Skeletal muscle tissue (tissue), 4 donors: Measurements from ENCODE around the gene NPHP4. TPM values are rescaled to one million over a fixed set of nuclear protein-coding genes. Genes with fewer than 3 reads are reported as not detected.

Source experiments
- H3K27ac ChIP-seq: one replicate; pipeline ENCODE4 v1.7.0; 2013; ENCODE audit warnings: mild to moderate bottlenecking, low read depth, low read length, inconsistent platforms
- H3K27me3 ChIP-seq, 3 donors: one replicate each; pipeline ENCODE4 v1.7.0; 2013; ENCODE audit warnings: low read length in 3 of 3; ENCODE audit not compliant: control insufficient read depth in 3 of 3, insufficient read depth in 3 of 3
- H3K36me3 ChIP-seq, 3 donors: one replicate each; pipeline ENCODE4 v1.7.0; 2013; ENCODE audit warnings: low read length in 3 of 3; ENCODE audit not compliant: control insufficient read depth in 3 of 3, insufficient read depth in 3 of 3
- H3K4me1 ChIP-seq, 3 donors: one replicate each; pipeline ENCODE4 v1.7.0; 2013; ENCODE audit warnings: low read length in 3 of 3, mild to moderate bottlenecking in 3 of 3; ENCODE audit not compliant: control insufficient read depth in 3 of 3, insufficient read depth in 3 of 3
- H3K4me3 ChIP-seq, 3 donors: one replicate each; pipeline ENCODE4 v1.7.0; 2013; ENCODE audit warnings: low read length in 3 of 3
- H3K9ac ChIP-seq, 3 donors: one replicate each; pipeline ENCODE4 v1.7.0; 2013; ENCODE audit warnings: low read length in 3 of 3, mild to moderate bottlenecking in 3 of 3, moderate library complexity in 2 of 3, low read depth in 1 of 3
- H3K9me3 ChIP-seq, 3 donors: one replicate each; pipeline ENCODE4 v1.7.0; 2013; ENCODE audit warnings: low read length in 3 of 3; ENCODE audit not compliant: control insufficient read depth in 3 of 3
- total RNA-seq: library from RNA; depleted of rRNA; stranded (reverse); fragments of >200 nt; gene quantifications from one replicate; pipeline ENCODE4 v1.2.3, GENCODE V29; 2014
- donor health status: Osteomylitis.

Gene NPHP4
- total RNA-seq, 1 donor from 2014 or later = 5.2 TPM

- Histone ChIP-seq H3K27me3 (peaks cover 7 to 38% (median 37%) of the 10 kb centered on the region in 3 donors), H3K27ac (no peak overlapping the region), H3K36me3 (no peaks in the 10 kb centered on the region), H3K9me3 (no peaks in the 10 kb centered on the region), H3K9ac (no peak overlapping the region), H3K4me3 (no peak overlapping the region), H3K4me1 (no peaks in the 10 kb centered on the region)
Observed at GRCh38 chr1:5830771-5831599, 161.2 kb downstream of the NPHP4 start.

GRCh38 chr1:5829414-5829813 lies 162.8 kb downstream of the NPHP4 start:
- Histone ChIP-seq H3K9ac (no peak overlapping the region), H3K27me3 (peaks cover 7 to 38% (median 33%) of the 10 kb centered on the region in 3 donors), H3K9me3 (no peaks in the 10 kb centered on the region), H3K4me3 (no peak overlapping the region), H3K27ac (no peak overlapping the region), H3K36me3 (no peaks in the 10 kb centered on the region), H3K4me1 (no peaks in the 10 kb centered on the region)

GRCh38 chr1:5828308-5828935 lies 163.8 kb downstream of the NPHP4 start:
- no peak overlapping the region for H3K27ac ChIP-seq
- H3K4me3 ChIP-seq = no peak overlapping the region
- peaks cover 7 to 33% (median 25%) of the 10 kb centered on the region in 3 donors for H3K27me3 ChIP-seq
- no peaks in the 10 kb centered on the region for H3K4me1 ChIP-seq
- no peaks in the 10 kb centered on the region for H3K36me3 ChIP-seq
- no peak overlapping the region for H3K9ac ChIP-seq
- H3K9me3 ChIP-seq = no peaks in the 10 kb centered on the region

DNA sequence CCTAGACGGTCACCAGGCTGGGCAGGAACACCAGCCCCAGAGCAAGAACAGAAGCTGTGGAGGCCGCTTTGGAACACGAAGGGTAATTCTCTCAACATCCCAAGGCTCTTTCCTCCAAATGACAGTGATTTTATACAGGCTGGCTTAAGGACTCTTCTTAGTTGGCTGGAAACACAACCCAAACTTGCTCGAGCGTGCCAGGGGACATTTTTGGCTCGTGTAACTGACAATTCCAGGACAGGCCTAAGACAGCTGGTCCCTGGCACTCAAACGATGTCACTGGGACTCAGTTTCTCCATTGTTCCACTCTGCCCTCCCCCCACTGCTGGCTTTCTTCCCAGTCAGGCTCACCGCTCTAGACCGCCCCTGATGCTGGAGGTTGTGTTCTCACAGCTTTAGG lies 164.7 kb downstream of the NPHP4 start:
- Histone ChIP-seq H3K4me3 (no peak overlapping the region), H3K36me3 (no peaks in the 10 kb centered on the region), H3K27me3 (peaks cover 7 to 29% (median 23%) of the 10 kb centered on the region in 3 donors), H3K9me3 (peaks cover 0 to 4% (median 0%) of the 10 kb centered on the region in 3 donors), H3K9ac (no peak overlapping the region), H3K4me1 (no peaks in the 10 kb centered on the region), H3K27ac (no peak overlapping the region)

GRCh38 chr1:5826601-5827000 lies 165.6 kb downstream of the NPHP4 start:
- H3K9ac ChIP-seq = no peak overlapping the region
- H3K27me3 ChIP-seq = peaks cover 9 to 31% (median 24%) of the 10 kb centered on the region in 3 donors
- no peak overlapping the region for H3K27ac ChIP-seq
- H3K4me1 ChIP-seq = no peaks in the 10 kb centered on the region
- peaks cover 0 to 4% (median 0%) of the 10 kb centered on the region in 3 donors for H3K9me3 ChIP-seq
- H3K4me3 ChIP-seq = no peak overlapping the region
- H3K36me3 ChIP-seq = no peaks in the 10 kb centered on the region

- Histone ChIP-seq H3K4me3 (no peak overlapping the region), H3K4me1 (no peaks in the 10 kb centered on the region)
Observed at GRCh38 chr1:5822726-5823125, 169.5 kb downstream of the NPHP4 start.

GRCh38 chr1:5822266-5822665 lies 170.0 kb downstream of the NPHP4 start:
- H3K4me1 ChIP-seq = no peaks in the 10 kb centered on the region
- H3K27ac ChIP-seq = no peak overlapping the region
- peaks cover 0 to 4% (median 0%) of the 10 kb centered on the region in 3 donors for H3K9me3 ChIP-seq
- H3K9ac ChIP-seq = no peak overlapping the region
- H3K36me3 ChIP-seq = no peaks in the 10 kb centered on the region
- H3K27me3 ChIP-seq = peaks cover 14 to 45% (median 38%) of the 10 kb centered on the region in 3 donors
- no peak overlapping the region for H3K4me3 ChIP-seq

More at GRCh38 chr1:5822726-5823125, 169.5 kb downstream of the NPHP4 start:
- H3K36me3 ChIP-seq = no peaks in the 10 kb centered on the region
- peaks cover 0 to 4% (median 0%) of the 10 kb centered on the region in 3 donors for H3K9me3 ChIP-seq
- H3K9ac ChIP-seq = no peak overlapping the region
- no peak overlapping the region for H3K27ac ChIP-seq
- H3K27me3 ChIP-seq = peaks cover 9 to 43% (median 40%) of the 10 kb centered on the region in 3 donors

GRCh38 chr1:5821540-5822176 lies 170.6 kb downstream of the NPHP4 start:
- Histone ChIP-seq H3K4me3 (no peak overlapping the region), H3K36me3 (no peaks in the 10 kb centered on the region), H3K9ac (no peak overlapping the region), H3K27me3 (peaks cover 17 to 46% (median 38%) of the 10 kb centered on the region in 3 donors), H3K4me1 (no peaks in the 10 kb centered on the region), H3K9me3 (peaks cover 0 to 4% (median 0%) of the 10 kb centered on the region in 3 donors), H3K27ac (no peak overlapping the region)

- no peak overlapping the region for H3K4me3 ChIP-seq
- no peak overlapping the region for H3K9ac ChIP-seq
- no peaks in the 10 kb centered on the region for H3K36me3 ChIP-seq
- peaks cover 0 to 4% (median 0%) of the 10 kb centered on the region in 3 donors for H3K9me3 ChIP-seq
- no peak overlapping the region for H3K27ac ChIP-seq
- H3K27me3 ChIP-seq = peaks cover 24 to 50% (median 47%) of the 10 kb centered on the region in 3 donors
- no peaks in the 10 kb centered on the region for H3K4me1 ChIP-seq
Observed at GRCh38 chr1:5820026-5820421, 172.2 kb downstream of the NPHP4 start.
